ENCODE measurements around the gene ACER2.
A peak's percentile ranks its signal among the peaks of the same experiment; 100 is the strongest.

The ACER2 gene

DNA sequence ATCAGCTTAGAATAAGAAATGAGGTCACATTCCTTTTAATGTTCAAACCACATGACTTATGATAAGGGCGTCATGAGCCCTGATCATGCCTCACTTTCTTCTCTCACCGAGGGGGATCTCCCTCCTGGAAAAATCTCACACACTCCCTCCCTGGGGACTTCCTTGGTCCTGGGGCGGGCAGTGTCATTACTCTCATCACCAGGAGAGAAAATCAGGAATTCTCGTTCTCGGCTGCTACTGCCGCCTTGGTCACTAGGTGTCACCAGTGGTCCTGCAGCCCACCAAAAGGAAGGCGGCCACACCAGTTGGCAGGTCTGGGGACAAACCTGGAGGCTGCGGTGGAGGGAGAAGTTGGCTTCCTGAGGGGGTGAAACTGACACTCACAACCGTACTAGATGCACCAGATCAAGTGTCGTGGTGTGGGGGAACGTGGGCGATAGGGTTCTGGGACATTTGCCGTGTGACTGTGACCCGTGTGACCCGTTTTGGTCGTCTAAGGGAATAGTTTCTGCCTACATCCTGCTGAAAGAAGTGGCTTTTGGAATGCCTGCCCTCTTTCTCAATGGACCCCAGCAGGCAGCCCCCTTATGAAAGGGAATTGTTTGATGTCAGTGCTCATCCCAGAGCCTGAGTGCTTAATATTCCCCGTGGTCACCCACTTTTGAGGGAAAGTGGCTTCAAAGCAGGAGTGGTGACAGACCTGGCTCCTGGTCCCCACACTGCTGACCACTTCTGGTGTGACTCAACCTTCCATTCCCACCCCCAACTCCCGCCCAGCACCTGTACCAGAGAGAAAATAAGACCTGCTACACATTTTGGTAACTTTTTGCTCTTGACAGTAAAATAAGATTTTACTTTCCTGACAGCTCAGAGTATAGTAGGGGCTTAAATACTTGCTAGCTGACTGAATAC, 63.2 kb downstream of the ACER2 start:
- ChIA-PET CTCF (interaction anchor here (0.6 to 4.5 kb wide), 21 partner anchors 7 to 1637 kb away, joined by 3 to 42 read pairs (median 3); no protein-coding TSS in a partner anchor), POLR2A (no interaction called here)
- Histone ChIP-seq H3K4me3 (ENCODE audit: low read depth, low read length) (no peak overlapping the region; the same call in 1 of the 2 replicates), H3K4me1 (ENCODE audit: control insufficient read depth, insufficient read depth, low read length) (no peaks in the 10 kb centered on the region), H3K27ac (ENCODE audit: extremely low read depth, low read depth, low read length) (no peak overlapping the region), H3K36me3 (ENCODE audit: control insufficient read depth in 2 of 2, insufficient read depth in 1 of 2, low read length in 2 of 2) (no peaks in the 10 kb centered on the region), H3K9me3 (ENCODE audit: control insufficient read depth, insufficient read depth, low read depth, low read length) (no peaks in the 10 kb centered on the region)
- TF ChIP-seq ZNF658 (tag by site-specific recombination; IDR thresholded peaks at IDR 0.05), result no peak
- peak; percentile 93 for TF ChIP-seq ZNF654 (tag by site-specific recombination; IDR thresholded peaks at IDR 0.05; ENCODE audit: low read depth)
- no peak for TF ChIP-seq ZNF155 (tag by site-specific recombination; IDR thresholded peaks at IDR 0.05)
- TF ChIP-seq ZNF791 (tag by site-specific recombination; IDR thresholded peaks at IDR 0.05), result no peak
- TF ChIP-seq, protein P1, sequence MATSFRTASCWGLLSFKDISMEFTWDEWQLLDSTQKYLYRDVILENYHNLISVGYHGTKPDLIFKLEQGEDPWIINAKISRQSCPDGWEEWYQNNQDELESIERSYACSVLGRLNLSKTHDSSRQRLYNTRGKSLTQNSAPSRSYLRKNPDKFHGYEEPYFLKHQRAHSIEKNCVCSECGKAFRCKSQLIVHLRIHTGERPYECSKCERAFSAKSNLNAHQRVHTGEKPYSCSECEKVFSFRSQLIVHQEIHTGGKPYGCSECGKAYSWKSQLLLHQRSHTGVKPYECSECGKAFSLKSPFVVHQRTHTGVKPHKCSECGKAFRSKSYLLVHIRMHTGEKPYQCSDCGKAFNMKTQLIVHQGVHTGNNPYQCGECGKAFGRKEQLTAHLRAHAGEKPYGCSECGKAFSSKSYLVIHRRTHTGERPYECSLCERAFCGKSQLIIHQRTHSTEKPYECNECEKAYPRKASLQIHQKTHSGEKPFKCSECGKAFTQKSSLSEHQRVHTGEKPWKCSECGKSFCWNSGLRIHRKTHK (tag by site-specific recombination; IDR thresholded peaks at IDR 0.05), result no peak
- TF ChIP-seq, protein P2, sequence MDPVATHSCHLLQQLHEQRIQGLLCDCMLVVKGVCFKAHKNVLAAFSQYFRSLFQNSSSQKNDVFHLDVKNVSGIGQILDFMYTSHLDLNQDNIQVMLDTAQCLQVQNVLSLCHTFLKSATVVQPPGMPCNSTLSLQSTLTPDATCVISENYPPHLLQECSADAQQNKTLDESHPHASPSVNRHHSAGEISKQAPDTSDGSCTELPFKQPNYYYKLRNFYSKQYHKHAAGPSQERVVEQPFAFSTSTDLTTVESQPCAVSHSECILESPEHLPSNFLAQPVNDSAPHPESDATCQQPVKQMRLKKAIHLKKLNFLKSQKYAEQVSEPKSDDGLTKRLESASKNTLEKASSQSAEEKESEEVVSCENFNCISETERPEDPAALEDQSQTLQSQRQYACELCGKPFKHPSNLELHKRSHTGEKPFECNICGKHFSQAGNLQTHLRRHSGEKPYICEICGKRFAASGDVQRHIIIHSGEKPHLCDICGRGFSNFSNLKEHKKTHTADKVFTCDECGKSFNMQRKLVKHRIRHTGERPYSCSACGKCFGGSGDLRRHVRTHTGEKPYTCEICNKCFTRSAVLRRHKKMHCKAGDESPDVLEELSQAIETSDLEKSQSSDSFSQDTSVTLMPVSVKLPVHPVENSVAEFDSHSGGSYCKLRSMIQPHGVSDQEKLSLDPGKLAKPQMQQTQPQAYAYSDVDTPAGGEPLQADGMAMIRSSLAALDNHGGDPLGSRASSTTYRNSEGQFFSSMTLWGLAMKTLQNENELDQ (tag by site-specific recombination; IDR thresholded peaks at IDR 0.05; ENCODE audit: low read depth), result no peak
- TF ChIP-seq IKZF3 (tag by site-specific recombination; IDR thresholded peaks at IDR 0.05), result peak; percentile 41; the same call in 1 of the 2 replicates
- TF ChIP-seq ZNF621 (tag by site-specific recombination; IDR thresholded peaks at IDR 0.05), result no peak
- TF ChIP-seq ZNF114 (tag by site-specific recombination; IDR thresholded peaks at IDR 0.05), result no peak
- no peak for TF ChIP-seq SP2 (tag by site-specific recombination; IDR thresholded peaks at IDR 0.05)
- no peak for TF ChIP-seq ZNF311 (tag by site-specific recombination; IDR thresholded peaks at IDR 0.05; ENCODE audit: borderline replicate concordance)
- no peak for TF ChIP-seq ZNF302 (tag by site-specific recombination; IDR thresholded peaks at IDR 0.05; ENCODE audit: low read depth)
- TF ChIP-seq, protein P3, sequence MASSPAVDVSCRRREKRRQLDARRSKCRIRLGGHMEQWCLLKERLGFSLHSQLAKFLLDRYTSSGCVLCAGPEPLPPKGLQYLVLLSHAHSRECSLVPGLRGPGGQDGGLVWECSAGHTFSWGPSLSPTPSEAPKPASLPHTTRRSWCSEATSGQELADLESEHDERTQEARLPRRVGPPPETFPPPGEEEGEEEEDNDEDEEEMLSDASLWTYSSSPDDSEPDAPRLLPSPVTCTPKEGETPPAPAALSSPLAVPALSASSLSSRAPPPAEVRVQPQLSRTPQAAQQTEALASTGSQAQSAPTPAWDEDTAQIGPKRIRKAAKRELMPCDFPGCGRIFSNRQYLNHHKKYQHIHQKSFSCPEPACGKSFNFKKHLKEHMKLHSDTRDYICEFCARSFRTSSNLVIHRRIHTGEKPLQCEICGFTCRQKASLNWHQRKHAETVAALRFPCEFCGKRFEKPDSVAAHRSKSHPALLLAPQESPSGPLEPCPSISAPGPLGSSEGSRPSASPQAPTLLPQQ (tag by site-specific recombination; IDR thresholded peaks at IDR 0.05), result no peak
- TF ChIP-seq GLIS1 (tag by site-specific recombination; IDR thresholded peaks at IDR 0.05), result peak; percentile 75
- no peak for TF ChIP-seq ZNF830 (tag by site-specific recombination; IDR thresholded peaks at IDR 0.05; ENCODE audit: low read depth)
- peak; percentile 59 for TF ChIP-seq ZNF629 (tag by site-specific recombination; IDR thresholded peaks at IDR 0.05)
- TF ChIP-seq, protein P4, sequence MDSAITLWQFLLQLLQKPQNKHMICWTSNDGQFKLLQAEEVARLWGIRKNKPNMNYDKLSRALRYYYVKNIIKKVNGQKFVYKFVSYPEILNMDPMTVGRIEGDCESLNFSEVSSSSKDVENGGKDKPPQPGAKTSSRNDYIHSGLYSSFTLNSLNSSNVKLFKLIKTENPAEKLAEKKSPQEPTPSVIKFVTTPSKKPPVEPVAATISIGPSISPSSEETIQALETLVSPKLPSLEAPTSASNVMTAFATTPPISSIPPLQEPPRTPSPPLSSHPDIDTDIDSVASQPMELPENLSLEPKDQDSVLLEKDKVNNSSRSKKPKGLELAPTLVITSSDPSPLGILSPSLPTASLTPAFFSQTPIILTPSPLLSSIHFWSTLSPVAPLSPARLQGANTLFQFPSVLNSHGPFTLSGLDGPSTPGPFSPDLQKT (IDR thresholded peaks at IDR 0.05; ENCODE audit: borderline replicate concordance, low read depth, low read length), result no peak
- TF ChIP-seq ZNF404 (tag by site-specific recombination; IDR thresholded peaks at IDR 0.05), result no peak
- no peak for TF ChIP-seq SP7 (tag by site-specific recombination; IDR thresholded peaks at IDR 0.05)
- TF ChIP-seq, protein P5, sequence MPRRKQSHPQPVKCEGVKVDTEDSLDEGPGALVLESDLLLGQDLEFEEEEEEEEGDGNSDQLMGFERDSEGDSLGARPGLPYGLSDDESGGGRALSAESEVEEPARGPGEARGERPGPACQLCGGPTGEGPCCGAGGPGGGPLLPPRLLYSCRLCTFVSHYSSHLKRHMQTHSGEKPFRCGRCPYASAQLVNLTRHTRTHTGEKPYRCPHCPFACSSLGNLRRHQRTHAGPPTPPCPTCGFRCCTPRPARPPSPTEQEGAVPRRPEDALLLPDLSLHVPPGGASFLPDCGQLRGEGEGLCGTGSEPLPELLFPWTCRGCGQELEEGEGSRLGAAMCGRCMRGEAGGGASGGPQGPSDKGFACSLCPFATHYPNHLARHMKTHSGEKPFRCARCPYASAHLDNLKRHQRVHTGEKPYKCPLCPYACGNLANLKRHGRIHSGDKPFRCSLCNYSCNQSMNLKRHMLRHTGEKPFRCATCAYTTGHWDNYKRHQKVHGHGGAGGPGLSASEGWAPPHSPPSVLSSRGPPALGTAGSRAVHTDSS (tag by site-specific recombination; IDR thresholded peaks at IDR 0.05), result no peak
- no peak for TF ChIP-seq MYNN (tag by site-specific recombination; IDR thresholded peaks at IDR 0.05; ENCODE audit: borderline replicate concordance)
- TF ChIP-seq ZNF664 (tag by site-specific recombination; IDR thresholded peaks at IDR 0.05), result no peak
- TF ChIP-seq ZNF768 (tag by site-specific recombination; IDR thresholded peaks at IDR 0.05), result no peak
- no peak for TF ChIP-seq ZNF248 (tag by site-specific recombination; IDR thresholded peaks at IDR 0.05)
- TF ChIP-seq ZSCAN30 (tag by site-specific recombination; IDR thresholded peaks at IDR 0.05), result no peak
- no peak for TF ChIP-seq ZNF473 (tag by site-specific recombination; IDR thresholded peaks at IDR 0.05)
- no peak for TF ChIP-seq ZBTB20 (tag by site-specific recombination; IDR thresholded peaks at IDR 0.05)
- peak; percentile 60 for TF ChIP-seq ZFHX2 (tag by site-specific recombination; conservative IDR thresholded peaks at IDR 0.05)
- TF ChIP-seq ZNF792 (tag by site-specific recombination; IDR thresholded peaks at IDR 0.05), result no peak
- TF ChIP-seq WT1 (tag by site-specific recombination; IDR thresholded peaks at IDR 0.05), result no peak
- TF ChIP-seq ZSCAN23 (tag by site-specific recombination; IDR thresholded peaks at IDR 0.05), result no peak
- TF ChIP-seq ZNF221 (tag by site-specific recombination; IDR thresholded peaks at IDR 0.05; ENCODE audit: borderline replicate concordance), result no peak

Data from HEK293 (cell line).